HG03558 (cell line): Measurements from ENCODE around the gene CORO2A.
"Not testable (repeated sequence)": the region's sequence is repeated elsewhere in the genome, so short reads cannot be mapped to it uniquely, and the experiment has no call there.

Source experiments
- ATAC-seq: cut with Tn5 transposase; IDR thresholded peaks from one replicate; pipeline ENCODE4 v1.9.1; 2021; ENCODE audit warnings: moderate number of reproducible peaks; ENCODE audit not compliant: unreplicated experiment; ENCODE audit errors: extremely low read depth

Gene CORO2A

DNA sequence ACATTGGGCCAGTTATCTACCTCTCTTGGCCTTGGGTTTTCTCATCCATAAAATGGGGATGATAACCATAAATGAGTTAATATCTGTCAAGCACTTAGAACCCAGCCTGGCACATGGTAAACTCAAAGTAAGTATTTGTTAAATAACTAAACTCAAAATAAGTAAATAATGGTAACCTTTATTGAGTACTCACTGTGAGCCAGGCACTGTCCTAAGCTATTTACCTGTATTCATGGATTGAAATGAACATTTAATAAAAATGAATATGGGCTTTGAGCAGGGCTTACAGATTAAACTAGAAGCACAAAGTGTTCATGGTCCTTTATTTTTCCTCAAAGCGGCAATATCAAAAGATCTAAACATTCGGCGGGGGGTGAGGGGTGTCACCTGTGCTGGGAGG, 16.7 kb downstream of the CORO2A start:
- ATAC-seq = no peak

DNA sequence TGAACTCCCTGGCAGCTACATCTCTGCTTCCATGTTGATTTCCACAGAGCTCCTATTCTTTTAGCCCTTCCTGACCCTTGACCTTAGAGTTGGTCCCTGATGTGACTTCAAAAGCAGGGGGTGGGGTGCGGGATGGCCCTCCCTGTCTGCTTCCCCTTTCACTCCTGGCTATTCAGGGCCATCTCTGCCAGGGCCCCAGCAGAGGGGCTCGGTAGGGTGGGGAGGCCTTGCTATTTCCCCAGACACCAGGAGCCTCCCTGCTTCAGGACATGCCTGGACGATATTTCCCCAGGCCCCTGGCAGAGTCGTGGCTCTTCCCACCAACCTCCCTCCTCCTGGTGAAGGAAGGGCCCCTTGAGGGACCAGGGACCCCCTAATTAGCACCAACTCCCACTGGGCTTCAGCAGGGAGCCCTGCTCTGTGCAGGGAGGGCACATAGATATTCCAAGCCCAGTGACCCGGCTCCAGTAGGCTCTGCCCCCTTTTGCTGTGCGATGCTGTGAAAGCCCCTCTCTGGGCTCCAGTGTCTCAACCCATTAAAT, 17.3 kb downstream of the CORO2A start:
- ATAC-seq = no peak

DNA sequence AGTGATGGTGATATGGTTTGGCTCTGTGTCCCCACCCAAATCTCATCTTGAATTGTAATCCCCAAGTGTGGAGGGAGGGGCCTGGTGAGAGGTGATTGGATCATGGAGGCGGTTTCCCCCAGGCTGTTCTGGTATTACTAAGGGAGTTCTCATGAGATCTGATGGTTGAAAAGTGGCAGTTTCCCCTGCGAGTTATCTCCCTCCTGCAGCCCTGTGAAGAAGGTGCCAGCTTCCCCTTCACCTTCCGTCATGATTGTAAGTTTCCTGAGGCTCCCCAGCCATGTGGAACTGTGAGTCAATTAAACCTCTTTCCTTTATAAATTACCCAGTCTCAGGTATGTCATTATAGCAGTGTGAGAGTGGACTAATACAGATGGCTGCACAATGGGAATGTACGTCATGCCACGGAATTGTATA, 17.9 kb downstream of the CORO2A start:
- ATAC-seq = not testable (repeated sequence)

DNA sequence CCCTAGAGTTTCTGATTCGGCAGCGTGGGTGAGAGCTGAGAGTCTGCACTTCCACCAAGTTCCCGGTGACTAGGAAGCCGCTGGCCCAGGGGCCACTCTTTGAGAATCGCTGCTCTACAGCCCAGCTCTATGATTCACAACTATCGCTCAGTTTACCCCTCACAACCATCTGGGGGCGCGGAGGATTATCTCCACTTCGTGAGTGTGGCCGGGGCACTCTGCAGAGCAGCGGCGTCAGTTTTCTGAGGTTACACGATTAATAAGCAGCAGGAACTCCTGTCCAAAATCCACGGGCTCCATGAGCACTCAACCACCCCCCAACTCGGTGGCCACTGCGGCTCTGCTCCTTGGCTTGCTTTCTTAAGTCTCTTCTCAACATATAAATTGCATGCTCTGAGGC, 19.3 kb downstream of the CORO2A start:
- ATAC-seq = no peak

DNA sequence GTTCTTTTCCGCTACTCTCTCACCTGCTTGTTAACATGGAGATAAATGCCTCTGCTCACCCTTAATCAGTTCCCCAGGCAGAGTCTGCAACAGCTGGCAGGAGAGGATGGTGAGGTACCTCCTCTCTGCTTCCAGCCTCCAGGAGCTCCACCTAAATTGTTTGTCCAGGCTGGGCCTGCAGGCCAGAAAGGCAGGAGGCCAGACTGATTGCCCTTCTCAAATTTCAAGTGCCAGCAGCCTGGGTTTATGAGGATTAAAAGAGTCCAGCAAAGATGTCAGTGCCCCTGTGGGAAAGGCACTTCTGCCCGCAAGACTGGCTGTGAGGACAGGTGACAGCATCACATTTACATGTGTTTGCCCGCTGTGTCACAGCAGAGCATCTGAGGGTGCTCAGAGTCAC, 19.8 kb downstream of the CORO2A start:
- no peak for ATAC-seq

DNA sequence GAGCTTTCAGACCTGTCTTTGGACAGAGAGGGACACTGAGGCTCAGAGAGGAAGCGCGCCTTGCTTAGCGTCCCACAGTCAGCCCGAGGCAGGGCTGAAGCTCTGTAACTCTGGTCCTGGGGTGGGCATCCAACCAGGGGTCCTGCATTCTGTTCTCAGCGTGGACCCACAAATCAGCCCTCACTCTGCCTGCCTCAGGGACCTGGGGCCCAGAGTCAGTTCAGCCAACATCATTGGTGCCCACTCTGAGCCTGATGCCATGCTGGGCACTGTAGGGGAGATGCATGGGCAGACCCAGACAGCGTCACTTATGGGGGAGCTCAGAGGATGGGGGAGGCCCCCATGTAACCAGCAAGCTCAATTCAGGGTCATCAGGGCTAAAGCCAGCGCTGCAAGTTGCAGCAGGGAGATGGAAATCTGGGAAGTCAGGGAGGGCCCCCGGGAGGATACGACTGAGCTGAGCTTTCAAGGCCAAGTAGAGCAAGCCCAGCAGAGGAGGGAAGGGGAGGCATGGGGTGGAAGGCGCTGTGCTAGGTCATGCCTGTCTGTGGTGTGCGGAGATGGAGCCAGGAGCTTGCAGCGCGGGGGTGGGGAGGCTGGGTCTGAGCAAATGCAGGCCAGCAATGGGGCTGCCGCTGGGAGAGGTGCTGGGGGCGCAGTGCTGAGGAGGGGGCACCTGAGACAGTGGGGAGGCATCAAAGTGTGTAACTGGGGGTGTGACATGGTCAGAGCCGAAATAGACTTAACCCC, 21.1 kb downstream of the CORO2A start:
- no peak for ATAC-seq

DNA sequence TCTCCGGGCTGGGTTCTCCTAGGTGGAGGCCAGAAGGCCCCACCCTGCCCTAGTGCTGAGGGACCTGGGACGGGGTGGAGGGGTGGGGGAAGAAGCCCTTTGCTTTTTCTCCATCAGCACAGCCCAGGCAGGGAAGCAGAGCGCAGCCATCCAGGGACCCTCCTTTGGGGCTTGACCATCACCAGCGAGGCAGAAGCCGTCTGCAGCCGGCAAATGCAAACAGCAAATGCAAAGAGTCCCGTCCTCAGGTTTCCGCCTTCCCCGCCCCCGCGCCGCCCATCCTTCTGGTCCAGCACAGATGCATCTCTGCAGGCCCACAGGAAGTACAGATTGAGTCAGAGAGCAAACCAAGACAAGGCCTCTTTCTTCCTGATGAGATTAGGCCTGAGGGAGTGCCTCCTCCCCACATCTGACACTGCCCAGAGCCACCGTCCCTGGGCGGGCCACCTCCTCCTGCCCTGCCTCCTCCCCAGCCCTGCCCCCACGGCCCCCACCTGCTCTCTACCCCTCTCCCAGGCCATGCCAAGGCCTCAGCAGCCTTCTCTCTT, 23.4 kb downstream of the CORO2A start:
- ATAC-seq = peak; percentile 95

DNA sequence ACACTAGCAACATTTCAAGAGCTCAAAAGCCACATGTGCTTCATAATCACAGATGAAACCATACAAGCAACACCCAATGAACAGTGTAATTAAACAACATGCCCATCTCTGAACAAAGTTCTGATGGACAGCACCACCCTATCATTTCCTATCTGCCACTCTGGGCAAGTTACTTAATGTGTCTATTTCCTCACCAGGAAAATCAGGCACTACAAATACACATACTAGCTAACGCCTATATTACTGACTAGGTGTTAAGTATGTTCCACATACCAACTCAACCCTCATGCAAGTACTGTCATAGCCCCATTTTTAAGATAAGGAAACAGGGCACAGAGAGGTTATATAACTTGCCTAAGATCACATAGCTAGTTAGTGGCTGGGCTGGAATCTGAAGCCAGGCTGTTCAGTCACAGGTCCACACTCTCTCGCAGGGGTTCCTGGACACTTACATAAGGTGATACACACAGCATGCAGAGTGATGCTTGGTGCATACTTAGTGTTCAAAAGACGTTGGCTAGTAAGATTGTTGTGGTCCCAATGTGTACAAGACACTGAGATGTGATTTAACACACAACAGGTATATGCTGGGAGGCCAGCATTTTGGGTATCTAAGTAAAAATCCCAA, 24.2 kb downstream of the CORO2A start:
- ATAC-seq = no peak

DNA sequence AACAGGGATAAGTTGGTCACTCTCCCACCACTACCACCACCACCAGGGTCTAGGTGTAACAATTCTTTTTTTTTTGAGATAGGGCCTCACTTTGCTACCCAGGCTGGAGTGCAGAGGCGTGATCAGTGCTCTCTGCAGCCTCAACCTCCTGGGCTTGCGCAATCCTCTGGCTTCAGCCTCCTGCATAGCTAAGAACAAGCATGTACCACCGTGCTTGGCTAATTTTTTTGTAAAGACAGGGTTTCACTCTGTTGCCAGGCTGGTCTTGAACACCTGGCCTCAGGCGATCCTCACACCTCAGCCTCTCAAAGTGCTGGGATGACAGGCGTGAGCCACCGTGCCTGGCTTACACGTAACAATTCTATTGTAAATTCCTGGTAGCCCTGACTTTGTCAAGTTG, 27.5 kb downstream of the CORO2A start:
- ATAC-seq = no peak

DNA sequence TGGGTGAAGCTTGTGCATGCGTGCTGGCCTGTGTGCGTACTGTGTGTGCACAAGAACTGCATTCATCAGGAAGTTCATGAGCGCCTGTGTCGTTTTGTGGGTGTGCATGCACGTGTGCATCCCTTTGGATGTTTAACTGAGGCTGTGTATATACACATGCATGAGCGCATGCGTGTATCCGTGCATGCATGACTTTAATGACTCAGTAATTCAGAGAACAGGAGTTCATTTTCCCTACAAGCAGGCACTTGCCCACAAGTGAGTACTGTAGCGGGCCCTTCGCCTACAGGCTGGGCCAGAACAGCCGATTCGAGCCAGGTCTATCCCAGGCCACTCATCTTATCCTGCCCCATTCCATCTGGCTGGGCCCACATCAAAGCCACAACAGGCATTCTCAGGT, 29.8 kb downstream of the CORO2A start:
- no peak for ATAC-seq

DNA sequence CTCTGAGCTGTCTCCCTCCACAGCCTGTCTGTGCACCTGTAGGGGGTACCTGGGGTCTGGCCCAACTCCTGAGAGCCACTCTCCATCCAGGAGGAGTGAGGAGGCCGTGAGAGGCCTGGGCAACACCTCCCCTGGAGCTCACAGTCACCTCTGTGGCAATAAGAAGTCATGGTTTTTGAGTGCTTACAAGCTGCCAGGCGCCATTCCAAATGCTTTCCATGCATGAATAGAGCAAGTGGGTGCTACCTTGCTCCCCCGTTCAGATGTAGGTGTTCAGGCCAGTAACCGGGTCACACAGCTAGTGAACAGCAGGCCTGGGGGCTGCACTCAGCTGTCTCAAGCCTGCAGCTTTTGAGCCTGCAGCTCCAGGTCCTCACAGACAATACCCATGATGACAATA, 30.6 kb downstream of the CORO2A start:
- no peak for ATAC-seq

DNA sequence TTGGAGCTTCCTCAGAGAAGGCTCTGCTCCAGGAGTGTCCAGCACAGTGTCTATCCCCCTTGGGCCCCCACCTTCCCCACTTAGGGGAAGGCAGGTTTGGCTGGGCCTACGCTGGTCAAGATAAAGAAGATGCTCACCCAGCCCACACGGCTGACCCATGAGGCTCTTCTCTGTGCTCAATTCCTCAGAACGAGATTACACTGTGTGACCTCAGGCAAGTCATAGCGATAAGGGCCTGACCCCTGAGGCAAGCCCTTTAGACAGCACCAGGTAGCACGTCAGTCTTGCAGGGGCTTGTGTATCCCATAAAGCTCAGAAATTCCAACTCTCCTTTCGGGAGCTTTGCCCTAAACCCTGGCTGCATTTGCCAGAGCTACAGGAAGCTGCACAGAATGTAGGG, 32.6 kb downstream of the CORO2A start:
- no peak for ATAC-seq

DNA sequence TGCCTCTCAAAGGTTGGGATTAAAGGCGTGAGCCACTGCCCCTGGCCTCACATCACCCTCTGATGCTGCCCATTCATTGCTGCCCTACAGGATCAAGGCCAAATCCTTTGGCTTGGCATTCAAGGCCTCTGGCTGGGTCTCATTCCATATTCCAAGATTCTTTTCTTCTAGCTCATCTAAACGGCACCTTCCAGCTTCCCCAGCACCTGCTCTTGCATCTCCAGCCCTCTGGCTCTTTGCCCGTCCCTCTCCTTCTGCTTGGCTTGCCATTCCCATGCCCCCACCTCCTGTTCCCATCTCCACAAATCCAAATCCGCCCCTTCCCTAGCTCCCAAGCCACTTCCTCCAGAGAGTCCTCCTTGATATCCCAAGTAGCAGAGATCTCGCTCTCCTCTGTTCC, 33.1 kb downstream of the CORO2A start:
- ATAC-seq = no peak

DNA sequence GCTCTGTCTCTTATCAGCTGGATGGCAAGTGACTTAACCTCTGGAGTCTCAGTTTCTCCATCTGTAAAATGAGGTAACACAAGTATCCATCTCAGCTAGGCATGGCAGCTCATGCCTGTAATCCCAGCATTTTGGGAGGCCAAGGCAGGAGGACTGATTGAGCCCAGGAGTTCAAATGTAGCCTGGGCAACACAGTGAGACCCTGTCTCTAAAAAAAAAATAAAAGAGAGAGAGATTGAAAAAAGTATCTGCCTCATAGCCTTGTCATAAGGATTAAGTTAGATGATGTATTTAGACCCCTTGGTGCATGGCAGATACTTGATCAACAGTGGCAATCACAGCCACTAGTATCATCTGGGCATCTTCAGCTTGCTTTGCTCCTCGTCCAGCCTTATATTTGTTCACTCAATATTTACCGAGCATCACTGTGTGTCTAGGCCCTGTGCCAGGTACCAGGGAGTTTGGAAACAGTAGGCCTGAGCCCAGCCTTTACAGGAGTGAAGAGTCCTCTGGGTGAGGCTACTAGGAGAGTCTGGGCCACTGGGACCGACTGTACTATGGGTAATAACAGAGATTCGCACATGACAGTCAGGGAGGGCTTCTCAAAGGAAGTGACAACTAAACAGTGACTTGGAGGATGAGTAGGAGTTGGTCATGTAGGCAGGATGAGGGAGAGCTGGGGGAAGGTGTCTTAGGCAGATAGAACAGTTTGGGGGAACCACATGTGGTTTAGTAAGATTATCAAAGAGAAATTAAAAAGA, 34.2 kb downstream of the CORO2A start:
- no peak for ATAC-seq

DNA sequence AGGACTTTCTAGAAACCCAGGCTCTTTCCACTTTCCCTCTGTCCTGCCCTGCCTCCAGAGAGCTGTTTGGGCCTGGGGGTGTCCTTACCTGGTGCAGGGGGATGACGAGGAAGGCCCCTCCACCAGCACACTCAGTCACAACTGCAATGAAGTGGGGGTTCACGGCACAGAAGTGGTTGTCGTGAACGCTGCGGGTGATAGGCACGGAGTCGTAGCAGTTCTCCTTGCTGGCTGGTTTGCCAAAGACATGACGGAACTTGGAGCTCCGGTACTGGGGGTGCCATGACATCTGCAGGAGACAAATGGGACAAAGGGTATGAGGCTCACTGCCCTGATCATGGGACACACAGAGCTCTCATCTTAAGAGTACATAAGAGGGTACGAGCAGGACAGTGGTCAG, 35.1 kb downstream of the CORO2A start:
- no peak for ATAC-seq

DNA sequence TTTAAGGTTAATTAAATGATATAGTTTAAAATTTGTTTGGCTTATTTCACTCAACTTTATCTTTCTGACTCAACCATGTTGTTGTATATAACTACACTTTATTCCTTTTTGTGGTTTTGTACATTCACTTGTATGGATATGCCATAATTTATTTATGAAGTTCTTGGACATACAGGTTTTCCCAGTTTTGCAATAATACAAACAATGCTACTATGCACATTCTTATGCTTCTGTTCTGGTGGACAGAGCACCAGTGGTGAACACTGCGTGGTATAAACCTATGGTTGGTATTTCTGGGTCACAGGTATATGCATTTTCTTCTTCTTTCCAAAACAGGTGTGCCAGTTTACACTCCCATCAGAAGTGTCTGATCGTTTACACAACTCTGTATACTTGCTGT, 37.8 kb downstream of the CORO2A start:
- no peak for ATAC-seq

DNA sequence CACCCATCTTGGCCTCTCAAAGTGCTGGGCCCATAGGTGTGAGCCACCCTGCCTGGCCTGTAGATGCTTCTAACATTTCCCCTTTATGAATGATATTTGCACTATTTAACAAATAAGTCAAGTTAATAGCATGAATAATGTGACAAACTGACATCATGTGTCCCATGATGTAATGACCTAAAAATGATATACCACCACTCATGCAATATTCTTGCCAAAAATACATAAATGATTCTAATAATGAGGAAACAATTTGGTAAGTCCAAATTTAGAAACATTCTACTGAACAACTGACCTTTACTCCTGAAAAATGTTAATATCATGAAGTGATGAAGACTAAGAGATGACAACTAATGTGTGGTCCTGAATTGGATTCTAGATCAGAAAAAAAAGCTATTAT, 39.9 kb downstream of the CORO2A start:
- no peak for ATAC-seq

DNA sequence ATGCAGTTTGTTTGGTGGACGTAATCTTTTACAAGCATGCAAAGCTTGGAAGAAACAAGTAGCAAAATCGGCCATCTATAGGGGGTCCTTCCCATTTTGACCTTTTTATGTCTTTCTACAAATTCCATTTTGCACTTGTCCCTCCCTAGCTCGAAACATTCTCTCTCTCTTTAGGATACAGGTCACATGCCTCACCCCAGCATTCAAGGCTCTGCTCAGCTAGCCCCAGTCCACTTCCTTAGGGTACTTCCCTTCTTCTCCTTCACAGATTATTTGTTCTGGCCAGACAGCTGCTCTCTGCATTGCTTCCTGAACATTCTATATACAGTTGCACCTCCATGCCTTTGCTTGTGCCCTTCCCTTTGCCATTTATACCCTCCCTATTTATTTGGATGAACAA, 41.7 kb downstream of the CORO2A start:
- ATAC-seq = no peak

DNA sequence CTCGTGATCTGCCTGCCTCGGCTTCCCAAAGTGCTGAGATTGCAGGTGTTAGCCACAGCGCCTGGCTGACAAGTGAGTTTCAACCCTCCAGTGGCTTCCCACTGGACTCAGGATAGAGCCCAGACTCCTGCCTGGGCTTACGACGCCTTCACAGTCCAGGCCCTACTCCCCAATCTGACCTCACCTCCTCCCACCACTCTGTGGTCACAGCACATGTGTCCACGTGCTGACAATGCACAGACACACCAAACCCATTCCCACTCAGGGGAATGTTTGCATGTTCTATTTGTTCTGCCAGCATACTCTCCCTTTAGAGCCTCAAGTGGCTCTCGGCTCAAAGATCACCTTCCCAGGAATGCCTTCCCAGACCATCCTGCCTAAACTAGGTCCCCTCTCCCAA, 42.3 kb downstream of the CORO2A start:
- no peak for ATAC-seq

DNA sequence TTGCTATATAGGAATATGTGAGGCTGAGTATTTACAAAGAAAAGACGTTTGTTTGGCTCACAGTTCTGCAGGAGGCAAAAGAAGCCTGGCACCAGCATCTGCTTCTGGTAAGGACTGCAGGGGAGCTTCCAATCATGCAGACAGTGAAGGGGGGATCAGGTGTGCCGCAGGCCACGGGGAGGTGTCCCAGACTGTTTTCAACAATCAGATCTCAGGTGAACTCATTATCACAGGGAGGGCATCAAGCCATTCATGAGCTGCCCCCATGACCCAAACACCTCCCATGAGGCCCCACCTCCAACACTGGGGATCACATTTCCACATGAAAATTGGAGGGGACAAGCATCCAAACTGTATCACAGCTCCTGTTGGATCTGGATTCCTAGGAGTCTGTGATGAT, 43.0 kb downstream of the CORO2A start:
- no peak for ATAC-seq

DNA sequence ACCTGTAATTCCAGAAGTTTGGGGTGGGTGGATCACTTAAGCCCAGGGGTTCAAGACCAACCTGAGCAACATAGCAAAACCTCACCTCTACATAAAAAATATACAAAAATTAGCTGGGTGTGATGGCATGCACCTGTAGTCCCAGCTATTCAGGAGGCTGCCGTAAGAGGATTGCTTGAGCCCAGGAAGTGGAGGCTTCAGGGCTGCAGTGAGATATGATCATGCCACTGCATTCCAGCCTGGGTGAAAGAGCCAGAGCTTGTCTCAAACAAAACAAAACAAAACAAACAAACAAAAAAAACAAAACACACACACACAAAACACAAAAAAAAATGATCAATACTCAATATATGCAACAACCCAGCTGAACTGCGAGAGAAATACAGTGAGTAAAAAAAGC, 44.0 kb downstream of the CORO2A start:
- ATAC-seq = no peak
